HG03342 (cell line): ENCODE data around the gene ANKRD36B.
"Not testable (repeated sequence)": the region's sequence is repeated elsewhere in the genome, so short reads cannot be mapped to it uniquely, and the experiment has no call there.

Source experiments
- ATAC-seq: cut with Tn5 transposase; IDR thresholded peaks from one replicate; pipeline ENCODE4 v1.9.1; 2021; ENCODE audit warnings: mild to moderate bottlenecking, moderate library complexity; ENCODE audit not compliant: unreplicated experiment

The ANKRD36B gene

GRCh38 chr2:97589598-97590510, at the start of gene ANKRD36B:
Gene ANKRD36B, minus strand, starts transcription at chr2:97589877. Its CDS starts 192 bp downstream, at chr2:97589685.
- peak; percentile 68 for ATAC-seq

- not testable (repeated sequence) for ATAC-seq
These were observed 36.4 kb upstream of the ANKRD36B start for GRCh38 chr2:97626049-97626430.

- not testable (repeated sequence) for ATAC-seq
These were observed 35.8 kb upstream of the ANKRD36B start for GRCh38 chr2:97625354-97626048.

- ATAC-seq = not testable (repeated sequence)
These were observed 33.3 kb upstream of the ANKRD36B start for GRCh38 chr2:97622976-97623375.

- ATAC-seq = not testable (repeated sequence)
These were observed 30.8 kb upstream of the ANKRD36B start for GRCh38 chr2:97620492-97620891.

GRCh38 chr2:97618939-97619827, 29.5 kb upstream of the ANKRD36B start:
- not testable (repeated sequence) for ATAC-seq

- no peak for ATAC-seq
These were observed 28.2 kb upstream of the ANKRD36B start for GRCh38 chr2:97617911-97618310.

GRCh38 chr2:97615746-97616145, 26.1 kb upstream of the ANKRD36B start:
- ATAC-seq = not testable (repeated sequence)

- ATAC-seq = not testable (repeated sequence)
These were observed 22.2 kb upstream of the ANKRD36B start for GRCh38 chr2:97611895-97612294.

- not testable (repeated sequence) for ATAC-seq
These were observed 19.1 kb upstream of the ANKRD36B start for GRCh38 chr2:97608745-97609144.

- not testable (repeated sequence) for ATAC-seq
These were observed 16.1 kb upstream of the ANKRD36B start for GRCh38 chr2:97605524-97606339.

GRCh38 chr2:97605109-97605508, 15.4 kb upstream of the ANKRD36B start:
- not testable (repeated sequence) for ATAC-seq

- not testable (repeated sequence) for ATAC-seq
These were observed 11.9 kb upstream of the ANKRD36B start for GRCh38 chr2:97601537-97601936.

GRCh38 chr2:97596180-97596579, 6.5 kb upstream of the ANKRD36B start:
- not testable (repeated sequence) for ATAC-seq

GRCh38 chr2:97593520-97593919, 3.8 kb upstream of the ANKRD36B start:
- ATAC-seq = not testable (repeated sequence)

- peak; percentile 52 for ATAC-seq
These were observed 1.1 kb upstream of the ANKRD36B start for GRCh38 chr2:97590515-97591394.

- ATAC-seq = not testable (repeated sequence)
These were observed 450 bp downstream of the ANKRD36B start for GRCh38 chr2:97589257-97589597.

GRCh38 chr2:97565674-97566073, 24.0 kb downstream of the ANKRD36B start:
- ATAC-seq = not testable (repeated sequence)

- not testable (repeated sequence) for ATAC-seq
These were observed 37.3 kb downstream of the ANKRD36B start for GRCh38 chr2:97552406-97552805.
